Pancreas (tissue), 10 donors: Measurements from ENCODE around the gene VPS35L. TPM values are rescaled to one million over a fixed set of nuclear protein-coding genes. Genes with fewer than 3 reads are reported as not detected.

Source experiments
- ATAC-seq, 4 donors: fragments of 200-7000 bp; cut with Tn5 transposase; one replicate each; pipeline versions ENCODE4 v1.8.0 to v1.9.1; 2020; ENCODE audit warnings: mild to moderate bottlenecking in 4 of 4, moderate library complexity in 4 of 4
- DNase-seq, 6 donors: peaks; one replicate each; pipeline ENCODE4 v3.0.0-alpha.2; 2020
- FAIRE-seq: peaks from 2 replicates; lab custom pipeline; 2012; peaks lifted over from hg19 to GRCh38; lab: Jason Lieb, UNC
- H3K27ac ChIP-seq, 4 donors: fragments of 200-600 bp; sonication (generic); 1 replicate in 3 of 4; 2 replicates in 1 of 4; pipeline versions ENCODE4 v1.5.0 to v1.8.0; 2020
- H3K27me3 ChIP-seq, 4 donors: fragments of 200-600 bp; one replicate each; pipeline ENCODE4 v1.8.0; 2021
- H3K36me3 ChIP-seq, 3 donors: fragments of 200-600 bp; sonication (generic) in 1 of 3; one replicate each; pipeline versions ENCODE4 v1.5.0 to v1.8.0; 2020 to 2021
- H3K4me1 ChIP-seq, 3 donors: fragments of 200-600 bp; one replicate each; pipeline ENCODE4 v1.8.0; 2021
- H3K4me3 ChIP-seq, 4 donors: fragments of 200-600 bp; sonication (generic) in 2 of 4; one replicate each; pipeline versions ENCODE4 v1.5.0 to v1.8.0; 2020 to 2021
- H3K9me3 ChIP-seq, 4 donors: fragments of 200-600 bp; one replicate each; pipeline ENCODE4 v1.8.0; 2021
- WGBS, 2 donors: extraction: QIAGEN DNeasy Blood & Tissue Kit; methylation state at CpG; one replicate each; pipeline ENCODE4 v1.1.7; 2013; 5-methylcytosine and 5-hydroxymethylcytosine counted together
- intact Hi-C, 3 donors: fragments of 100-400 bp; cut with DNase I; formaldehyde crosslinking; loops; one replicate each; pipeline versions ENCODE4 v1.11.1 to v1.14.2; 2022
- polyA plus RNA-seq, 2 donors: library from polyadenylated mRNA; stranded (reverse); fragments of 200-250 nt; gene quantifications; one replicate each; pipeline ENCODE4 v1.2.3, GENCODE V29; 2013
- total RNA-seq, 6 donors: library from RNA; stranded (reverse); fragmentation: NEBNext Ultra II Directional in 4 of 6; extraction: Animal tissue kit (Norgen Biotek cat#: 25700) in 4 of 6; gene quantifications; one replicate each; pipeline versions ENCODE4 v1.2.1 to v1.2.4, GENCODE V29; 2021 to 2023
- TF ChIP-seq, protein P1 (sequence below), 4 donors: fragments of 200-600 bp; sonication (generic) in 3 of 4; IDR thresholded peaks; one replicate each; pipeline versions ENCODE4 v1.5.0 to v1.8.0; 2021; ENCODE audit warnings: antibody characterized with exemption in 4 of 4
- donor health status: healthy with polysubstance abuse.
- donor health status: DM: no; HTN: no; CAD: no; lungs with moderate emphysema.
- donor health status: DM: no; HTN: no; CAD: no.
- donor health status: control.
- donor health status: control.
- donor health status: Bipolar disorder and iron deficiency.
- donor health status: DM: yes; HTN: yes; CAD: no.
- donor health status: DM: no; HTN: no; CAD: no.
- donor health status: DM: no; HTN: no; CAD: no.
- donor health status: DM: yes; HTN: yes; CAD: no.

The VPS35L gene
- total and polyA plus RNA-seq, 8 donors: 15.2 to 35.3 (median 22.3) TPM

DNA sequence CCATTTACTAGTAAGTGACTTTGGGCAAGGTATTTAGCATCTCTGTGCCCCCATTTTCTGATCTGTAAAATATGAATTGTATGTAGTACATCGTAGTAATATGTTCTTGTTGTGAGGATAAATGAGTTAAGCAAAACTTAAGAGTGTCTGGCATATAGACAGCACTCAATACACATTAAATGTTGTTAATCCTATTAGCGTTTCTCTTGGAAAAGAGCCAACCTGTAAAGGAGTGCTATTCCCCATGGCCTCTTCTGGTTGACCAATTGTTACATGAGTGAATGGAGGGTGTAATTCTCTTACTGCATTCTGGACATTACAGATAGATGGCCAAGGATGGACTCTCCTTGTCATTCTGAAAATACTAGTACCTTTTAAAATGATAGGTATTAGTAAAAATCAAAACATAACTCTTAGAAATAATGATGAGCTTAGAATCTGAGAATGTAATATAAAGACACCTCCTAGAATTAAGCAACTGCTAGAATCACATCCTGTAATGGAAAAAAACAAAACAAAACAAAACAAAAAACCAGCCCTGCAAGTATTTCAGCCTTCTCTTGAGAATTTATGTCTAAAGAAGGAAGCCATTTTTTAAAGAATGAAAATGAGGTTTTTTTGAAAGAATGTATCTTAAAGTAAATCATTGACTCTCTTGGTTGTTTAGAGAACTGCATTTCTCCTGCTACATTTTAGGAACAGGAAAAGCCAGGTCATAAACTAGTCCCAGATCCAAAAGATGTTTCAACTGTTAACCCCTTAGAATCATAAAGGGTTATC lies 193.1 kb downstream of the VPS35L start:
- intact Hi-C loops: no loop called here
- WGBS, 2 donors: 43 to 50% methylated on average over 2 of the region's 2 CpGs
- ATAC-seq (no peak), DNase-seq (no peak), FAIRE-seq (no peak)
- Histone ChIP-seq H3K36me3 (no peaks in the 10 kb centered on the region), H3K4me1 (peaks cover 23 to 39% (median 25%) of the 10 kb centered on the region in 3 donors), H3K9me3 (no peaks in the 10 kb centered on the region), H3K4me3 (no peak overlapping the region), H3K27me3 (no peaks in the 10 kb centered on the region), H3K27ac (peak overlapping the region in 2 of 4 donors; percentile 33 to 39)
- TF ChIP-seq, protein P1, sequence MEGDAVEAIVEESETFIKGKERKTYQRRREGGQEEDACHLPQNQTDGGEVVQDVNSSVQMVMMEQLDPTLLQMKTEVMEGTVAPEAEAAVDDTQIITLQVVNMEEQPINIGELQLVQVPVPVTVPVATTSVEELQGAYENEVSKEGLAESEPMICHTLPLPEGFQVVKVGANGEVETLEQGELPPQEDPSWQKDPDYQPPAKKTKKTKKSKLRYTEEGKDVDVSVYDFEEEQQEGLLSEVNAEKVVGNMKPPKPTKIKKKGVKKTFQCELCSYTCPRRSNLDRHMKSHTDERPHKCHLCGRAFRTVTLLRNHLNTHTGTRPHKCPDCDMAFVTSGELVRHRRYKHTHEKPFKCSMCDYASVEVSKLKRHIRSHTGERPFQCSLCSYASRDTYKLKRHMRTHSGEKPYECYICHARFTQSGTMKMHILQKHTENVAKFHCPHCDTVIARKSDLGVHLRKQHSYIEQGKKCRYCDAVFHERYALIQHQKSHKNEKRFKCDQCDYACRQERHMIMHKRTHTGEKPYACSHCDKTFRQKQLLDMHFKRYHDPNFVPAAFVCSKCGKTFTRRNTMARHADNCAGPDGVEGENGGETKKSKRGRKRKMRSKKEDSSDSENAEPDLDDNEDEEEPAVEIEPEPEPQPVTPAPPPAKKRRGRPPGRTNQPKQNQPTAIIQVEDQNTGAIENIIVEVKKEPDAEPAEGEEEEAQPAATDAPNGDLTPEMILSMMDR (IDR thresholded peaks at IDR 0.05): no peak

DNA sequence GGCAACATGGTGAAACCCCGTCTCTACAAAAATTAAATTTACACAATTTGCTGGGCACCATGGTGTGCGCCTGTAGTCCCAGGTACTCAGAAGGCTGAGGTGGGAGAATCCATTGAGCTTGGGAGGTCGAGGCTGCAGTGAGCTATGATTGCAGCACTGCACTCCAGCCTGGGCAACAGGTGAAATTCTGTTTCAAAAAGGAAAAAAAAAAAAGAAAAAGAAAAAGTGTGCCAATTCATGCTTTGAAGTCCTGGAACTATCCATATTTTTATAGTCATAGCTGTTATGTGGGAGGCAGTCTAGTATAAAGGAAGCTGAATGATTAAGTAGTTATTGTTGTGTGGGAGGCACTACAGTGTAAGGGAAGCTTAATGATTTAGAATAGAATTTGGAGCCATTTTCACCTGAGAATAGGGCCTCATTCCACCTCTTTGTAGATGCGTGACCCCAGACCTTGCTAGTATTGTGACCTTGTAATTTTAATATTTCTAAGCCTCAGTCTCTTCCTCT lies 194.1 kb downstream of the VPS35L start:
- intact Hi-C loops: no loop called here
- Histone ChIP-seq H3K4me1 (peaks cover 22 to 39% (median 25%) of the 10 kb centered on the region in 3 donors), H3K27me3 (no peaks in the 10 kb centered on the region), H3K4me3 (no peak overlapping the region), H3K9me3 (no peaks in the 10 kb centered on the region), H3K36me3 (no peaks in the 10 kb centered on the region), H3K27ac (peak overlapping the region in 2 of 4 donors; percentile 33 to 39)
- ATAC-seq (no peak), FAIRE-seq (no peak), DNase-seq (no peak)
- WGBS, 2 donors: 83 to 86% methylated on average over 4 of the region's 4 CpGs
- TF ChIP-seq, protein P1 (IDR thresholded peaks at IDR 0.05): no peak

Other genes starting within 250 kb of the VPS35L start
- 10 to 100 TPM in 2 of 6 donors, 1 to 10 TPM in 4; 4.1 to 24.8 (median 5.6) TPM for gene TMC5, start 137.8 kb upstream of the VPS35L start, total RNA-seq
- gene TMC5, start 137.8 kb upstream of the VPS35L start, polyA plus RNA-seq: 1 to 10 TPM; 1.3 to 1.7 TPM
- gene GDE1, start 33.6 kb upstream of the VPS35L start, total RNA-seq: 10 to 100 TPM; 23.3 to 39.4 (median 28.2) TPM
- 10 to 100 TPM; 14.3 to 18.2 TPM for gene GDE1, start 33.6 kb upstream of the VPS35L start, polyA plus RNA-seq
- 1 to 10 TPM; 4.3 to 7.9 (median 5.4) TPM for gene CCP110, start 31.8 kb upstream of the VPS35L start, total RNA-seq
- gene CCP110, start 31.8 kb upstream of the VPS35L start, polyA plus RNA-seq: 1 to 10 TPM; 2.7 to 4.8 TPM
- gene KNOP1, start 162.5 kb downstream of the VPS35L start, total RNA-seq: 10 to 100 TPM in 2 of 6 donors, 1 to 10 TPM in 4; 4.4 to 13.9 (median 7.4) TPM
- 10 to 100 TPM in 1 of 2 donors, 1 to 10 TPM in 1; 8.7 to 12.5 TPM for gene KNOP1, start 162.5 kb downstream of the VPS35L start, polyA plus RNA-seq
- 10 to 100 TPM in 4 of 6 donors, 1 to 10 TPM in 2; 6.7 to 15.5 (median 10.4) TPM for gene IQCK, start 162.6 kb downstream of the VPS35L start, total RNA-seq
- gene IQCK, start 162.6 kb downstream of the VPS35L start, polyA plus RNA-seq: 10 to 100 TPM; 15.1 TPM